Measurements from ENCODE around the gene SREBF2.
A peak's percentile ranks its signal among the peaks of the same experiment; 100 is the strongest.

The SREBF2 gene

GRCh38 chr22:41799486-41800347, 33.2 kb upstream of the SREBF2 start:
- no peaks in the 10 kb centered on the region for H3K36me3 ChIP-seq (replicated peaks; ENCODE audit: low read depth, low read length)
- H4K20me1 ChIP-seq (ENCODE audit: insufficient read depth, low read length) = no peaks in the 10 kb centered on the region
- peak overlapping the region; percentile 90 for H2AFZ ChIP-seq (ENCODE audit: low read depth, low read length)
- peak overlapping the region; percentile 91 for H3K4me2 ChIP-seq (ENCODE audit: low read length)
- H3K4me3 ChIP-seq (ENCODE audit: low read length) = peak overlapping the region; percentile 88
- peak overlapping the region; percentile 93 for H3K9ac ChIP-seq (ENCODE audit: low read length)
- peaks cover 16% of the 10 kb centered on the region for H3K4me1 ChIP-seq (ENCODE audit: low read length)
- no peaks in the 10 kb centered on the region for H3K27me3 ChIP-seq (ENCODE audit: low read depth, low read length)
- H3K79me2 ChIP-seq (ENCODE audit: low read length) = peaks cover 22% of the 10 kb centered on the region
- no peaks in the 10 kb centered on the region for H3K9me3 ChIP-seq (ENCODE audit: insufficient read depth, low read length)
- H3K27ac ChIP-seq (ENCODE audit: low read length) = peak overlapping the region; percentile 57
- TF ChIP-seq CTCF (IDR thresholded peaks at IDR 0.05; ENCODE audit: low read depth, low read length) = no peak

GRCh38 chr22:41800348-41801146, 32.4 kb upstream of the SREBF2 start, which contains the start of gene CCDC134:
TSS of gene CCDC134 (plus strand) at chr22:41800679. CDS start at chr22:41808891, 8,212 bp downstream.
- H3K36me3 ChIP-seq (replicated peaks; ENCODE audit: low read depth, low read length) = no peaks in the 10 kb centered on the region
- H3K79me2 ChIP-seq (ENCODE audit: low read length) = peaks cover 22% of the 10 kb centered on the region
- H3K9me3 ChIP-seq (ENCODE audit: insufficient read depth, low read length) = no peaks in the 10 kb centered on the region
- peak within 1 kb of the TSS; percentile 93 for H3K9ac ChIP-seq (ENCODE audit: low read length)
- no peaks in the 10 kb centered on the region for H4K20me1 ChIP-seq (ENCODE audit: insufficient read depth, low read length)
- H3K27ac ChIP-seq (ENCODE audit: low read length) = peak within 1 kb of the TSS; percentile 57
- H3K27me3 ChIP-seq (ENCODE audit: low read depth, low read length) = no peaks in the 10 kb centered on the region
- peak within 1 kb of the TSS; percentile 88 for H3K4me3 ChIP-seq (ENCODE audit: low read length)
- peak within 1 kb of the TSS; percentile 95 for H3K4me2 ChIP-seq (ENCODE audit: low read length)
- H3K4me1 ChIP-seq (ENCODE audit: low read length) = peaks cover 16% of the 10 kb centered on the region
- TF ChIP-seq EZH2phosphoT487 (IDR thresholded peaks at IDR 0.05; ENCODE audit: low read depth) = no peak
- TF ChIP-seq CTCF (IDR thresholded peaks at IDR 0.05; ENCODE audit: low read depth, low read length) = no peak
- H2AFZ ChIP-seq (ENCODE audit: low read depth, low read length) = peak within 1 kb of the TSS; percentile 90

- no peak overlapping the region for H3K27ac ChIP-seq (ENCODE audit: low read length)
These were observed 31.6 kb upstream of the SREBF2 start for GRCh38 chr22:41801147-41801819.

More at GRCh38 chr22:41801147-41801819, 31.6 kb upstream of the SREBF2 start:
- TF ChIP-seq CTCF (IDR thresholded peaks at IDR 0.05; ENCODE audit: low read depth, low read length) (no peak), EZH2phosphoT487 (IDR thresholded peaks at IDR 0.05; ENCODE audit: low read depth) (no peak)
- Histone ChIP-seq H4K20me1 (ENCODE audit: insufficient read depth, low read length) (no peaks in the 10 kb centered on the region), H3K4me3 (ENCODE audit: low read length) (peak overlapping the region; percentile 88), H2AFZ (ENCODE audit: low read depth, low read length) (no peak overlapping the region), H3K79me2 (ENCODE audit: low read length) (peaks cover 22% of the 10 kb centered on the region), H3K9ac (ENCODE audit: low read length) (peak overlapping the region; percentile 93), H3K27me3 (ENCODE audit: low read depth, low read length) (no peaks in the 10 kb centered on the region), H3K9me3 (ENCODE audit: insufficient read depth, low read length) (no peaks in the 10 kb centered on the region), H3K4me1 (ENCODE audit: low read length) (peaks cover 16% of the 10 kb centered on the region), H3K4me2 (ENCODE audit: low read length) (peak overlapping the region; percentile 95), H3K36me3 (replicated peaks; ENCODE audit: low read depth, low read length) (no peaks in the 10 kb centered on the region)
